GM23248 (cell line): ENCODE results near the gene ANKRD40. TPM values are rescaled to one million over a fixed set of nuclear protein-coding genes. Genes with fewer than 3 reads are reported as not detected.

Source experiments
- DNase-seq: peaks from one replicate; pipeline ENCODE4 v3.0.0-alpha.2; 2015
- H2AFZ ChIP-seq: fragments of 200-600 bp; sonication (generic); 2 replicates; pipeline ENCODE4 v1.6.1; 2016; ENCODE audit warnings: antibody characterized with exemption
- H3F3A ChIP-seq: fragments of 200-600 bp; sonication (generic); 2 replicates; pipeline ENCODE4 v1.6.1; 2016; ENCODE audit warnings: mild to moderate bottlenecking, antibody characterized with exemption, mixed run types; ENCODE audit not compliant: insufficient read depth
- H3K27ac ChIP-seq: fragments of 200-600 bp; sonication (generic); 2 replicates; pipeline ENCODE4 v1.5.1; 2016; ENCODE audit warnings: mild to moderate bottlenecking
- H3K27me3 ChIP-seq: fragments of 200-600 bp; sonication (generic); replicated peaks from 2 replicates; pipeline ENCODE4 v1.6.1; 2016; ENCODE audit warnings: mild to moderate bottlenecking; ENCODE audit not compliant: insufficient read depth
- H3K36me3 ChIP-seq: fragments of 200-600 bp; sonication (generic); 2 replicates; pipeline ENCODE4 v1.6.1; 2016; ENCODE audit warnings: low read depth, mild to moderate bottlenecking
- H3K4me1 ChIP-seq: fragments of 200-600 bp; sonication (generic); 2 replicates; pipeline ENCODE4 v1.6.1; 2016; ENCODE audit warnings: mild to moderate bottlenecking; ENCODE audit not compliant: insufficient read depth
- H3K4me2 ChIP-seq: fragments of 200-600 bp; sonication (generic); one replicate; pipeline ENCODE4 v1.6.1; 2016; ENCODE audit warnings: mild to moderate bottlenecking; ENCODE audit not compliant: unreplicated experiment
- H3K4me3 ChIP-seq: fragments of 200-600 bp; sonication (generic); 2 replicates; pipeline ENCODE4 v1.5.1; 2016; ENCODE audit warnings: mild to moderate bottlenecking
- H3K79me2 ChIP-seq: fragments of 200-600 bp; sonication (generic); 2 replicates; pipeline ENCODE4 v1.6.1; 2016; ENCODE audit warnings: mild to moderate bottlenecking; ENCODE audit not compliant: insufficient read depth
- H3K9ac ChIP-seq: fragments of 200-600 bp; sonication (generic); 2 replicates; pipeline ENCODE4 v1.6.1; 2016; ENCODE audit warnings: mild to moderate bottlenecking
- H3K9me2 ChIP-seq: fragments of 200-600 bp; sonication (generic); 2 replicates; pipeline ENCODE4 v1.6.1; 2016; ENCODE audit warnings: mixed run types, mild to moderate bottlenecking, moderate library complexity; ENCODE audit not compliant: insufficient read depth
- H3K9me3 ChIP-seq: fragments of 200-600 bp; sonication (generic); one replicate; pipeline ENCODE4 v1.6.1; 2017; ENCODE audit warnings: low read depth
- H4K20me1 ChIP-seq: fragments of 200-600 bp; sonication (generic); 2 replicates; pipeline ENCODE4 v1.6.0; 2016; ENCODE audit not compliant: insufficient read depth
- EZH2 ChIP-seq: fragments of 200-600 bp; sonication (generic); IDR thresholded peaks from 2 replicates; pipeline ENCODE4 v1.6.1; 2018; ENCODE audit warnings: antibody characterized with exemption, mild to moderate bottlenecking; ENCODE audit not compliant: insufficient read depth, poor library complexity, severe bottlenecking
- EZH2phosphoT487 ChIP-seq: fragments of 200-600 bp; sonication (generic); IDR thresholded peaks from 2 replicates; pipeline ENCODE4 v1.6.1; 2018; ENCODE audit warnings: antibody characterized with exemption, moderate library complexity, mild to moderate bottlenecking, low read depth; ENCODE audit not compliant: insufficient read depth
- WGBS, 2 experiments: methylation state at CpG; one replicate each; pipeline ENCODE4 v1.1.6; 2015 to 2017; ENCODE audit warnings: low lambda C conversion rate in 2 of 2, low coverage in 1 of 2; ENCODE audit errors: missing lambda C conversion rate in 2 of 2; 5-methylcytosine and 5-hydroxymethylcytosine counted together
- in situ Hi-C: fragments of 300-500 bp; cut with MboI; formaldehyde crosslinking; loops from 2 replicates; pipeline ENCODE4 v1.15.0; 2020
- polyA plus RNA-seq: library from polyadenylated mRNA; unstranded; fragments of >200 nt; fragmentation: Nextera tagmentation; extraction: Ambion mirVana; gene quantifications from 2 replicates; pipeline ENCODE4 v1.2.1, GENCODE V29; 2016
- total RNA-seq: library from RNA; depleted of rRNA; stranded (reverse); fragments of >200 nt; shearing (Covaris generic); gene quantifications from 2 replicates; pipeline ENCODE4 v1.2.3, GENCODE V29; 2014

Gene ANKRD40
- total and polyA plus RNA-seq, 2 experiments from 2014 or later: 20.2 to 36.5 TPM

DNA sequence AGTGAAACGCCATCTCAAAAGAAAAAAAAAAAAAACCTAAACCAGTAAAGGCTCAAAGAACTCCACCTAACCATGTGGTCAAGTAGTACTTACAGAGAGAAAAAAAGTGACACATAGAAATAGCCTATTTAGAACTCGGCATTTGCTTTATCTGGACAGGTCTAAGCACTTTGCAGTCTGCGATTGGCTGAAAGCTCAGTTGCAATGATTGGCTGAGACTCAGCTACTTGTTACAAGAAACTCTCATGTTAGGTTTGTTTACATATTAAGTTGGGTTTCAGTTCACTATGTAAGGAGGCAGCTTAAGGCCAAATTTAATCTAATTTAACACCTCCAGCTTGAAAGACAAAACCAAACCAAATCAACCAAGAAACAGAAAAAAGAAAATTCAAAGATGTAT lies 54.0 kb downstream of the ANKRD40 start:
- H3K36me3 ChIP-seq: no peaks in the 10 kb centered on the region
- H2AFZ ChIP-seq: no peak overlapping the region
- H3K4me1 ChIP-seq: no peaks in the 10 kb centered on the region
- in situ Hi-C loops: no loop called here
- no peaks in the 10 kb centered on the region for H3K79me2 ChIP-seq
- H3K4me2 ChIP-seq: no peak overlapping the region
- no peak for DNase-seq
- 0 out of 2 replicates have a peak, but pooled peaks cover 4% of the 10 kb centered on the region for H3F3A ChIP-seq
- no peaks in the 10 kb centered on the region for H3K9me2 ChIP-seq
- H3K27ac ChIP-seq: no peak overlapping the region
- H3K9me3 ChIP-seq: no peaks in the 10 kb centered on the region
- no peak overlapping the region for H3K4me3 ChIP-seq
- H3K27me3 ChIP-seq: no peaks in the 10 kb centered on the region
- no peak overlapping the region for H3K9ac ChIP-seq
- WGBS, 2 experiments: 92 to 96% methylated on average over 3 of the region's 3 CpGs
- H4K20me1 ChIP-seq: no peaks in the 10 kb centered on the region
- no peak for TF ChIP-seq EZH2phosphoT487
- no peak for TF ChIP-seq EZH2

DNA sequence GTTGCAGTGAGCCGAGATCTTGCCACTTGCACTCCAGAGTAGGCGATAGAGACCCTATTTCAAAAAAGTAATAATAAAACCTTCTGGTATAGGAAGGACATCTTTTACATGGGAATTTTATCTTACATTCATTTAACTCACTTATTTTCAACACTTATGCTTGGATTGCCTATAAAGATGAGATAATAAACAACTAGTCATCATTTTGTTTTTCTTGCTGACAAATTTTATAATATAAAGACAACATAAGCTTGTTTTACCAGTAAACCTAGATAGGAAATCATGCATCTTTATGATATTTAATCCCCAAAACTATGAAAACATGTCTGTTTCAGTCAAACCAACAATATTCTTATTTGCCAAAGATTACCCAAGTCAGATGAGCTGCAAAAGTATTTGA lies 56.1 kb downstream of the ANKRD40 start:
- H3K9me3 ChIP-seq: no peaks in the 10 kb centered on the region
- TF ChIP-seq EZH2phosphoT487 (no peak), EZH2 (no peak)
- H3K36me3 ChIP-seq: no peaks in the 10 kb centered on the region
- DNase-seq: no peak
- H3F3A ChIP-seq: 0 out of 2 replicates have a peak, but pooled peaks cover 4% of the 10 kb centered on the region
- no peak overlapping the region for H3K9ac ChIP-seq
- 0 out of 2 replicates have a peak, but pooled peaks cover 4% of the 10 kb centered on the region for H3K79me2 ChIP-seq
- no peaks in the 10 kb centered on the region for H3K9me2 ChIP-seq
- no peak overlapping the region for H3K4me3 ChIP-seq
- H3K27me3 ChIP-seq: no peaks in the 10 kb centered on the region
- H3K4me2 ChIP-seq: no peak overlapping the region
- H4K20me1 ChIP-seq: no peaks in the 10 kb centered on the region
- in situ Hi-C loops: no loop called here
- no peak overlapping the region for H2AFZ ChIP-seq
- no peak overlapping the region for H3K27ac ChIP-seq
- no peaks in the 10 kb centered on the region for H3K4me1 ChIP-seq
- WGBS, 2 experiments: 96 to 100% methylated on average over 2 of the region's 2 CpGs

DNA sequence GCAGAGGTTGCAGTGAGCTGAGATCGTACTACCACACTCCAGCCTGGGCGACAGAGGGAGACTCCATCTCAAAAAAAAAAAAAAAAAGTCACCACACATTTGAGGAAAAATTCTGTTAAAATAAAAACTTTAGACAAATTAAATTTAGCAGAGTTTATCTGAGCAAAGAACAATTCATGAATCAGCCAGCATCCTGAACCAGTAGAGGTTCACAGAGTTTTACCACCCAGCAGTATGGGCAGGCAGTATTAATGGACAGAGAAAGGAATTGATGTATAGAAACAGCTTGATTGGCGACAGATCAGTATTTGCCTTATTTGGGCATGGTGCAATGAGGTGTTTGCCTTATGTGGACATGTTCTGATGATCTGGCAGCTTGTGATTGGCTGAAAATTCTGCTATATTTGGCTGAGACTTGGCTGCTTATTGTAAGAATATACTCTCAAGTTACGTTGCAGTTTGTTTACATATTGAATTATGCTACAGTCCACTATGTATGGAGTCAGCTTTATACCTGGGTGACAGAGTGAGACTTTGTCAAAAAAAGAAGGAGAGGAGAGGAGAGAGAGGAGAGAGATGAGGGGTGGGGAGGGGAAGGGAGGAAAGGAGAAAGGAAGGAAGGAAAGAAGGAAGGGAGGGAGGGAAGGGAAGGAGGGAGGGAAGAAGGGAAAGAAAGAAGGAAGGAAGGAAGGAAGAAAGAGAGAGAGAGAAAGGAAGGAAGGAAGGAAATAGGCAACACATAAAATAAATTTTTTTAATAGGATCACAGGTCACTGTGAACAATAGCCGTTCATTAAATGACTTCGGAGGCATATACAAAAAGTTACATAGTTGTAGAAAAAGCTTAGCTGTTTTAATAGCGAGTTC lies 58.4 kb downstream of the ANKRD40 start:
- Histone ChIP-seq H3K4me2 (no peak overlapping the region), H3K4me1 (no peaks in the 10 kb centered on the region), H3K9ac (no peak overlapping the region), H3K27me3 (no peaks in the 10 kb centered on the region), H3K4me3 (no peak overlapping the region), H4K20me1 (no peaks in the 10 kb centered on the region), H3K9me2 (no peaks in the 10 kb centered on the region), H3K79me2 (0 out of 2 replicates have a peak, but pooled peaks cover 12% of the 10 kb centered on the region), H3K9me3 (no peaks in the 10 kb centered on the region), H3K27ac (no peak overlapping the region), H3F3A (0 out of 2 replicates have a peak, but pooled peaks cover 4% of the 10 kb centered on the region), H2AFZ (no peak overlapping the region), H3K36me3 (no peaks in the 10 kb centered on the region)
- DNase-seq: no peak
- 87% methylated on average over 7 of the region's 7 CpGs for WGBS, 2 experiments
- in situ Hi-C loops: no loop called here
- TF ChIP-seq EZH2: no peak
- TF ChIP-seq EZH2phosphoT487: no peak

DNA sequence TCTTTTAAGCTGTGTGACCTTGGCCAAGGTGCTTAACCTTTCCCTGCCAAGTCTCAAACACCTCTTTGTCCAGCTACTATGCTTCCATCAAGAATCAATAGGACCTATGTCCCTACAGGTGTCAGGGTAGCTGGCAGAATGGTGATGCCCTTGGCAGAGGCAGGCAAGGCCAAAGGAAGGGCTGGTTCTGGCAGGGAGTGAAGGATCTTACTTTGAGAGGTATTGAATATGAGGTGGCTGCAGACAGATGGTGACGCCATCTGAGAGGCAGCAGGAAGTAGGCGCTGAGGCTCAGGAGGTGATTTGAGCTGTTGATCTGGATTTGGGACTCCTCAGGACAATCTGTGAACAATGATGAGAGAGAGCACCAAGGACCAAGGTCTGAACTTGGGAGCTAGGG lies 60.5 kb downstream of the ANKRD40 start:
- 46 to 48% methylated on average over 2 of the region's 2 CpGs for WGBS, 2 experiments
- Histone ChIP-seq H2AFZ (no peak overlapping the region), H3K9me2 (no peaks in the 10 kb centered on the region)

More for the DNA sequence above, 60.5 kb downstream of the ANKRD40 start:
- Histone ChIP-seq H3K9ac (no peak overlapping the region), H3K4me1 (no peaks in the 10 kb centered on the region), H3K79me2 (0 out of 2 replicates have a peak, but pooled peaks cover 22% of the 10 kb centered on the region), H3K4me3 (no peak overlapping the region), H3F3A (0 out of 2 replicates have a peak, but pooled peaks cover 4% of the 10 kb centered on the region), H3K36me3 (no peaks in the 10 kb centered on the region), H3K9me3 (no peaks in the 10 kb centered on the region), H3K27ac (no peak overlapping the region), H3K4me2 (no peak overlapping the region), H4K20me1 (no peaks in the 10 kb centered on the region), H3K27me3 (no peaks in the 10 kb centered on the region)
- TF ChIP-seq EZH2phosphoT487 (no peak), EZH2 (no peak)
- no peak for DNase-seq
- in situ Hi-C loops: no loop called here
